DOHH2 (cell line): ENCODE results near the gene DESI1.

Experiments used
- H3F3A ChIP-seq: fragments of 200-600 bp; sonication (generic), shearing (Covaris generic); 2 replicates; pipeline ENCODE4 v1.6.0; 2016; ENCODE audit warnings: antibody characterized with exemption, mild to moderate bottlenecking; ENCODE audit not compliant: control insufficient read depth, insufficient read depth
- H3K27ac ChIP-seq: fragments of 200-600 bp; sonication (generic); 2 replicates; pipeline ENCODE4 v1.5.1; 2014; ENCODE audit warnings: low read depth, mild to moderate bottlenecking, low read length, moderate library complexity
- H3K27me3 ChIP-seq: fragments of 200-600 bp; sonication (generic); 2 replicates; pipeline ENCODE4 v1.6.1; 2014; ENCODE audit warnings: mild to moderate bottlenecking, low read length, mixed read lengths; ENCODE audit not compliant: control insufficient read depth
- H3K36me3 ChIP-seq: fragments of 200-600 bp; sonication (generic); 2 replicates; pipeline ENCODE4 v1.6.1; 2014; ENCODE audit warnings: mild to moderate bottlenecking, low read length, moderate library complexity, mixed read lengths; ENCODE audit not compliant: control insufficient read depth
- H3K4me1 ChIP-seq: fragments of 200-600 bp; sonication (generic); 2 replicates; pipeline ENCODE4 v1.6.1; 2014; ENCODE audit warnings: mild to moderate bottlenecking, low read length, mixed read lengths; ENCODE audit not compliant: control insufficient read depth
- H3K4me2 ChIP-seq: fragments of 200-600 bp; sonication (generic); 2 replicates; pipeline ENCODE4 v1.6.0; 2014; ENCODE audit warnings: mild to moderate bottlenecking, low read length, moderate library complexity
- H3K4me3 ChIP-seq: fragments of 200-600 bp; sonication (generic); 2 replicates; pipeline ENCODE4 v1.5.1; 2014; ENCODE audit warnings: mild to moderate bottlenecking, low read length, mixed read lengths
- H3K79me2 ChIP-seq: fragments of 200-600 bp; sonication (generic); 2 replicates; pipeline ENCODE4 v1.6.1; 2014; ENCODE audit warnings: mild to moderate bottlenecking, low read length, mixed read lengths; ENCODE audit not compliant: control insufficient read depth
- H3K9me2 ChIP-seq: fragments of 200-600 bp; sonication (generic); replicated peaks from 2 replicates; pipeline ENCODE4 v1.6.1; 2014; ENCODE audit warnings: mild to moderate bottlenecking, low read length, mixed read lengths; ENCODE audit not compliant: control insufficient read depth
- H3K9me3 ChIP-seq: fragments of 200-600 bp; sonication (generic); 2 replicates; pipeline ENCODE4 v1.6.1; 2014; ENCODE audit warnings: antibody characterized with exemption, low read length, mixed read lengths; ENCODE audit not compliant: control insufficient read depth, insufficient read depth
- H4K20me1 ChIP-seq: fragments of 200-600 bp; sonication (generic); 2 replicates; pipeline ENCODE4 v1.6.0; 2014; ENCODE audit warnings: low read depth, mild to moderate bottlenecking, antibody characterized with exemption, low read length, moderate library complexity; ENCODE audit not compliant: control insufficient read depth, insufficient read depth
- CTCF ChIP-seq: fragments of 200-600 bp; sonication (generic); IDR thresholded peaks from one replicate; pipeline ENCODE4 v1.5.1; 2014; ENCODE audit warnings: antibody characterized with exemption, mild to moderate bottlenecking, low read depth, low read length; ENCODE audit not compliant: poor library complexity, severe bottlenecking
- EZH2phosphoT487 ChIP-seq: fragments of 200-600 bp; sonication (generic); IDR thresholded peaks from 2 replicates; pipeline ENCODE4 v1.6.1; 2017; ENCODE audit warnings: borderline replicate concordance, mild to moderate bottlenecking, antibody characterized with exemption, low read length, moderate library complexity, mixed read lengths

The DESI1 gene

GRCh38 chr22:41557401-41558240, 63.2 kb downstream of the DESI1 start:
- Histone ChIP-seq H3K4me2 (no peak overlapping the region), H3K4me1 (no peaks in the 10 kb centered on the region), H3K4me3 (no peak overlapping the region), H3K9me2 (no peaks in the 10 kb centered on the region), H3F3A (no peaks in the 10 kb centered on the region), H3K27me3 (peaks cover 37% of the 10 kb centered on the region), H3K36me3 (no peaks in the 10 kb centered on the region), H4K20me1 (no peaks in the 10 kb centered on the region), H3K79me2 (no peaks in the 10 kb centered on the region), H3K27ac (no peak overlapping the region), H3K9me3 (no peaks in the 10 kb centered on the region)
- no peak for TF ChIP-seq CTCF

- H3K4me2 ChIP-seq: no peak overlapping the region
Measured at GRCh38 chr22:41556561-41556960, 64.3 kb downstream of the DESI1 start.

GRCh38 chr22:41555325-41555982, 65.4 kb downstream of the DESI1 start:
- H3K36me3 ChIP-seq: no peaks in the 10 kb centered on the region
- H3K79me2 ChIP-seq: no peaks in the 10 kb centered on the region
- no peaks in the 10 kb centered on the region for H3K9me2 ChIP-seq
- no peak overlapping the region for H3K27ac ChIP-seq
- H3K4me1 ChIP-seq: no peaks in the 10 kb centered on the region
- peaks cover 20% of the 10 kb centered on the region for H3K27me3 ChIP-seq
- TF ChIP-seq EZH2phosphoT487 (no peak), CTCF (no peak)
- no peak overlapping the region for H3K4me2 ChIP-seq
- no peaks in the 10 kb centered on the region for H3K9me3 ChIP-seq
- H3K4me3 ChIP-seq: no peak overlapping the region
- H3F3A ChIP-seq: no peaks in the 10 kb centered on the region
- H4K20me1 ChIP-seq: no peaks in the 10 kb centered on the region

More at GRCh38 chr22:41556561-41556960, 64.3 kb downstream of the DESI1 start:
- H3K79me2 ChIP-seq: no peaks in the 10 kb centered on the region
- no peaks in the 10 kb centered on the region for H3K9me2 ChIP-seq
- H3K9me3 ChIP-seq: no peaks in the 10 kb centered on the region
- H3K27me3 ChIP-seq: peaks cover 31% of the 10 kb centered on the region
- no peaks in the 10 kb centered on the region for H3K4me1 ChIP-seq
- H3K4me3 ChIP-seq: no peak overlapping the region
- TF ChIP-seq CTCF: no peak
- TF ChIP-seq EZH2phosphoT487: no peak
- no peaks in the 10 kb centered on the region for H3F3A ChIP-seq
- no peaks in the 10 kb centered on the region for H4K20me1 ChIP-seq
- H3K36me3 ChIP-seq: no peaks in the 10 kb centered on the region
- no peak overlapping the region for H3K27ac ChIP-seq
